Neural cell (in vitro differentiated cells): ENCODE data around the gene SLCO2A1. TPM values are rescaled to one million over a fixed set of nuclear protein-coding genes. Genes with fewer than 3 reads are reported as not detected.

Experiments
- H2AFZ ChIP-seq: fragments of 200-600, 300-800 bp; sonication (generic), shearing (Covaris generic); 2 replicates; pipeline ENCODE4 v1.6.0; 2014; ENCODE audit warnings: low read depth, mild to moderate bottlenecking, antibody characterized with exemption, low read length, moderate library complexity
- H3F3A ChIP-seq: fragments of 200-600 bp; shearing (Covaris generic); 2 replicates; pipeline ENCODE4 v1.6.1; 2016; ENCODE audit warnings: mild to moderate bottlenecking, moderate library complexity, mixed read lengths, antibody characterized with exemption, low read length; ENCODE audit not compliant: insufficient read depth, poor library complexity, severe bottlenecking
- H3K27ac ChIP-seq: fragments of 200-600, 300-800 bp; sonication (generic), shearing (Covaris generic); 2 replicates; pipeline ENCODE4 v1.5.1; 2014; ENCODE audit warnings: mild to moderate bottlenecking, low read length, moderate library complexity
- H3K27me3 ChIP-seq: fragments of 300-800, 200-600 bp; sonication (generic), shearing (Covaris generic); 2 replicates; pipeline ENCODE4 v1.6.0; 2014; ENCODE audit warnings: mild to moderate bottlenecking, low read depth, low read length, moderate library complexity; ENCODE audit not compliant: insufficient read depth
- H3K36me3 ChIP-seq: fragments of 300-800, 200-600 bp; sonication (generic), shearing (Covaris generic); 2 replicates; pipeline ENCODE4 v1.5.1; 2014; ENCODE audit warnings: mild to moderate bottlenecking, antibody characterized with exemption, low read length, moderate library complexity; ENCODE audit not compliant: insufficient read depth
- H3K4me2 ChIP-seq: fragments of 300-800, 200-600 bp; sonication (generic), shearing (Covaris generic); 2 replicates; pipeline ENCODE4 v1.6.0; 2014; ENCODE audit warnings: mild to moderate bottlenecking, low read length
- H3K4me3 ChIP-seq: fragments of 300-800, 200-600 bp; sonication (generic), shearing (Covaris generic); 2 replicates; pipeline ENCODE4 v1.5.1; 2014; ENCODE audit warnings: mild to moderate bottlenecking, low read length, moderate library complexity
- H3K79me2 ChIP-seq: fragments of 200-600 bp; shearing (Covaris generic); replicated peaks from 2 replicates; pipeline ENCODE4 v1.6.0; 2014; ENCODE audit warnings: mild to moderate bottlenecking, low read length, moderate library complexity; ENCODE audit not compliant: insufficient read depth
- H3K9ac ChIP-seq: fragments of 300-800, 200-600 bp; sonication (generic), shearing (Covaris generic); 2 replicates; pipeline ENCODE4 v1.6.1; 2016; ENCODE audit warnings: mild to moderate bottlenecking, low read length, mixed read lengths
- H3K9me2 ChIP-seq: fragments of 200-600 bp; shearing (Covaris generic); 2 replicates; pipeline ENCODE4 v1.6.1; 2016; ENCODE audit warnings: mild to moderate bottlenecking, low read length, mixed read lengths; ENCODE audit not compliant: insufficient read depth
- H3K9me3 ChIP-seq: fragments of 200-600, 300-800 bp; sonication (generic), shearing (Covaris generic); 2 replicates; pipeline ENCODE4 v1.6.1; 2016; ENCODE audit warnings: mild to moderate bottlenecking, mixed run types, low read length, moderate library complexity, mixed read lengths
- H4K20me1 ChIP-seq: fragments of 200-600 bp; shearing (Covaris generic); 2 replicates; pipeline ENCODE4 v1.6.1; 2016; ENCODE audit warnings: mild to moderate bottlenecking, mixed run types; ENCODE audit not compliant: insufficient read depth
- CTCF ChIP-seq: fragments of 450-650 bp; IDR thresholded peaks from 2 replicates; pipeline ENCODE4 v1.5.1; 2014; ENCODE audit warnings: antibody characterized with exemption, mild to moderate bottlenecking, moderate library complexity; ENCODE audit not compliant: poor library complexity, severe bottlenecking
- EP300 ChIP-seq: fragments of 450-650 bp; conservative IDR thresholded peaks from 2 replicates; pipeline ENCODE4 v1.6.1; 2014; ENCODE audit warnings: antibody characterized with exemption, mild to moderate bottlenecking, moderate library complexity; ENCODE audit not compliant: poor library complexity, severe bottlenecking
- EZH2 ChIP-seq: fragments of 200-600, 300-800 bp; shearing (Covaris generic), sonication (generic); IDR thresholded peaks from 2 replicates; pipeline ENCODE4 v1.6.1; 2014; ENCODE audit warnings: antibody characterized with exemption, low read length, borderline replicate concordance, mild to moderate bottlenecking; ENCODE audit not compliant: insufficient read depth, poor library complexity, severe bottlenecking
- MXI1 ChIP-seq: fragments of 450-650 bp; conservative IDR thresholded peaks from 2 replicates; pipeline ENCODE4 v1.6.1; 2014; ENCODE audit warnings: antibody characterized with exemption, mild to moderate bottlenecking; ENCODE audit not compliant: poor library complexity, severe bottlenecking
- POLR2AphosphoS5 ChIP-seq: IDR thresholded peaks from 2 replicates; pipeline ENCODE4 v1.6.1; 2012
- RAD21 ChIP-seq: fragments of 450-650 bp; conservative IDR thresholded peaks from 2 replicates; pipeline ENCODE4 v1.6.1; 2014; ENCODE audit warnings: antibody characterized with exemption, mild to moderate bottlenecking, moderate library complexity
- REST ChIP-seq: IDR thresholded peaks from 2 replicates; pipeline ENCODE4 v1.6.1; 2012; ENCODE audit warnings: borderline replicate concordance
- SMC3 ChIP-seq: fragments of 450-650 bp; conservative IDR thresholded peaks from 2 replicates; pipeline ENCODE4 v1.6.1; 2014; ENCODE audit warnings: antibody characterized with exemption, mild to moderate bottlenecking, moderate library complexity; ENCODE audit not compliant: poor library complexity
- TAF1 ChIP-seq: IDR thresholded peaks from 2 replicates; pipeline ENCODE4 v1.6.1; 2012; ENCODE audit warnings: low read depth
- polyA plus RNA-seq: library from polyadenylated mRNA; depleted of rRNA; stranded (reverse); fragments of >200 nt; gene quantifications from 2 replicates; pipeline ENCODE4 v1.2.3, GENCODE V29; 2014

Gene SLCO2A1
- polyA plus RNA-seq, 1 donor from 2014 or later = not detected

- H3K27ac ChIP-seq = no peak overlapping the region
Observed at GRCh38 chr3:133888726-133889340, 140.9 kb downstream of the SLCO2A1 start.

More at GRCh38 chr3:133888726-133889340, 140.9 kb downstream of the SLCO2A1 start:
- Histone ChIP-seq H4K20me1 (no peaks in the 10 kb centered on the region), H3K4me3 (no peak overlapping the region), H2AFZ (no peak overlapping the region), H3F3A (no peaks in the 10 kb centered on the region), H3K9me3 (no peaks in the 10 kb centered on the region), H3K4me2 (no peak overlapping the region), H3K36me3 (no peaks in the 10 kb centered on the region), H3K9me2 (no peaks in the 10 kb centered on the region), H3K27me3 (no peaks in the 10 kb centered on the region), H3K9ac (no peak overlapping the region), H3K79me2 (peaks cover 48% of the 10 kb centered on the region)
- TF ChIP-seq MXI1 = no peak
- TF ChIP-seq SMC3 = no peak
- TF ChIP-seq CTCF = no peak
- no peak for TF ChIP-seq EZH2
- TF ChIP-seq REST = no peak
- no peak for TF ChIP-seq TAF1
- TF ChIP-seq POLR2AphosphoS5 = no peak
- TF ChIP-seq EP300 = no peak
- no peak for TF ChIP-seq RAD21
